Measurements from ENCODE around the gene NEDD4.
"Not testable (repeated sequence)": the region's sequence is repeated elsewhere in the genome, so short reads cannot be mapped to it uniquely, and the experiment has no call there.

NEDD4 gene

DNA sequence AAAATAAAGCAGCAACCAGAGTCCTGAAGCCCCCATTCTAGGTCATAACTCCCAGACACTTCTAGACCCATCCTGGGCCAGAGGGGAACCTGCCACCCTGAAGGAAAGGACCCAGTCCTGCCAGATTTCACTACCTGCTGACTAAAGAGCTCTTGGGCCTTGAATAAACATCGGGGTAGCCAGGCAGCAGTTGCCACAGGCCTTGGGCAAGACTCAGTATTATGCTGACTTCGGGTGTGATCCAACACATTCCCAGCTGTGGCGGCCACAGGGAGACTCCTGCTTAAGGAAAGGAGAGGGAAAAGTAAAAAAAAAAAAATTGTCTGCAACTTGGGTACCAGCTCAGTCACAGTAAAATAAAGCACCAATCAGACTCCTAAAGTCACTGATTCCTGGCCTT lies 23.8 kb downstream of the NEDD4 start:
- DNase-seq (ENCODE audit: low read depth, low spot score) = no peak
- no peaks in the 10 kb centered on the region for H3K4me1 ChIP-seq (ENCODE audit: insufficient read depth, insufficient read length)
- H3K36me3 ChIP-seq (ENCODE audit: insufficient read depth, insufficient read length, low read length) = no peaks in the 10 kb centered on the region
- TF ChIP-seq ZNF274 (IDR thresholded peaks at IDR 0.05; ENCODE audit: low read depth, low read length) (no peak), SUZ12 (IDR thresholded peaks at IDR 0.05; ENCODE audit: extremely low read depth, insufficient read depth, insufficient read length) (no peak), YY1 (IDR thresholded peaks at IDR 0.05; ENCODE audit: insufficient read depth, insufficient read length) (no peak)
- H3K27me3 ChIP-seq (ENCODE audit: insufficient read depth, insufficient read length) = no peaks in the 10 kb centered on the region
- H3K9me3 ChIP-seq (ENCODE audit: insufficient read depth, low read length) = no peaks in the 10 kb centered on the region
- no peak overlapping the region for H3K9ac ChIP-seq (ENCODE audit: insufficient read length, low read depth)
- H3K4me3 ChIP-seq (ENCODE audit: insufficient read length, low read depth) = no peak overlapping the region

DNA sequence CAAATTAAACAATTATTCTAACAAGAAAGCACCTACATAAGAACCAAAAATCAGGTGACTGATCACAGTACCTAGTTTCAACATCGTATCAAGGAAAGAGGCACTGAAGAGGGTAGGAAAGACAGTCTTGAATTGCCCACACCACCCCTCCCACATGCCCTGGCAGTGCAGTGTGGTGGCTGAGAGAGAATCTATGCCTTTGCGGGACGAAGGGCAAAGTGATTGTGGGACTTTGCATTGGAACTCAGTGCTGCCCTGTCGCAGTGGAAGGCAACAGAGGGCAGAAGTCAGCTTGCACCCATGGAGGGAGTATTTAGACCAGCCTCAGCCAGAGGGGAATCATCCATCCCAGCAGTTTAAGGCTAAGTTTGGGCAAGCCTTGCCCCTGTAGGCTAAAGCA lies 24.5 kb downstream of the NEDD4 start:
- TF ChIP-seq YY1 (IDR thresholded peaks at IDR 0.05; ENCODE audit: insufficient read depth, insufficient read length) = no peak
- TF ChIP-seq SUZ12 (IDR thresholded peaks at IDR 0.05; ENCODE audit: extremely low read depth, insufficient read depth, insufficient read length) = no peak
- TF ChIP-seq ZNF274 (IDR thresholded peaks at IDR 0.05; ENCODE audit: low read depth, low read length) = no peak
- no peak overlapping the region for H3K4me3 ChIP-seq (ENCODE audit: insufficient read length, low read depth)
- no peaks in the 10 kb centered on the region for H3K9me3 ChIP-seq (ENCODE audit: insufficient read depth, low read length)
- no peaks in the 10 kb centered on the region for H3K36me3 ChIP-seq (ENCODE audit: insufficient read depth, insufficient read length, low read length)
- H3K4me1 ChIP-seq (ENCODE audit: insufficient read depth, insufficient read length) = no peaks in the 10 kb centered on the region
- DNase-seq (ENCODE audit: low read depth, low spot score) = no peak
- H3K9ac ChIP-seq (ENCODE audit: insufficient read length, low read depth) = no peak overlapping the region
- H3K27me3 ChIP-seq (ENCODE audit: insufficient read depth, insufficient read length) = no peaks in the 10 kb centered on the region

DNA sequence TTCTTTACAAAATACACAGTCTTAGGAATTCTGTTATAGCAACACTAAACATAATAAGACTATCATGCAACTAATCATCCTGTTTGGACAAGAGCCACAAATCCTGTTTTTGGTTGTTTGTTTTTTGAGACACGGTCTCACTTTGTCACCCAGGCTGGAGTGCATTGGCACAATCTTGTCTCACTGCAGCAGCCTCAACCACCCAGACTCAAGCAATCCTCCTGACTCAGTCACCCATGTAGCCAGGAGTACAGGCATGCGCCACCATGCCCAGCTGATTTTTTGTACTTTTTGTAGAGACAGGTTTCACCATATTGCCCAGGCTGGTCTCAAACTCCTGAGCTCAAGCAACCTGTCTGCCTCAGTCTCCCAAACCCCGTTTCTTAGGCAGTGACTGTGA lies 28.3 kb downstream of the NEDD4 start:
- no peak overlapping the region for H3K4me3 ChIP-seq (ENCODE audit: insufficient read length, low read depth)
- TF ChIP-seq SUZ12 (IDR thresholded peaks at IDR 0.05; ENCODE audit: extremely low read depth, insufficient read depth, insufficient read length) (no peak), ZNF274 (IDR thresholded peaks at IDR 0.05; ENCODE audit: low read depth, low read length) (no peak), YY1 (IDR thresholded peaks at IDR 0.05; ENCODE audit: insufficient read depth, insufficient read length) (no peak)
- H3K9ac ChIP-seq (ENCODE audit: insufficient read length, low read depth) = no peak overlapping the region
- no peaks in the 10 kb centered on the region for H3K9me3 ChIP-seq (ENCODE audit: insufficient read depth, low read length)
- H3K36me3 ChIP-seq (ENCODE audit: insufficient read depth, insufficient read length, low read length) = no peaks in the 10 kb centered on the region
- no peak for DNase-seq (ENCODE audit: low read depth, low spot score)
- H3K4me1 ChIP-seq (ENCODE audit: insufficient read depth, insufficient read length) = no peaks in the 10 kb centered on the region
- H3K27me3 ChIP-seq (ENCODE audit: insufficient read depth, insufficient read length) = no peaks in the 10 kb centered on the region

DNA sequence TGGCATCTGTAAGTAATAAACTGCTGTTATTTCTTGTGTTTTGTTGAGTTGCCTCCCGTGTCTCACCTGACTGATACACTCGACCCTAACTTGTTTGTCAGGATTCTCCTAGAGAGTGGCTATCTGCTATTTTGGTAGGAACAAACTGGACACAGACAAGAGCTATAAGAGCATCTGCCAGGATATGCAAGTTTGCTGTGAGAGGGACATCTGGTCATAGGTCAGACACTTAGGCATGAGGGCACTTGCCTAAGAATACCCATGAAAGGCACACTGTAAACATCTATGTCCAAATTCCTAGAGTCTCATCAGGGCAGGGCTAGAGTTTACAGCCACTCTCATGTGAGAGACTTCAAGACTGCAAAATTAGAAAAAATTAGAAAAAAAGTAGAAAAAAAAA lies 32.5 kb downstream of the NEDD4 start:
- no peak overlapping the region for H3K4me3 ChIP-seq (ENCODE audit: insufficient read length, low read depth)
- no peaks in the 10 kb centered on the region for H3K36me3 ChIP-seq (ENCODE audit: insufficient read depth, insufficient read length, low read length)
- DNase-seq (ENCODE audit: low read depth, low spot score) = no peak
- H3K9ac ChIP-seq (ENCODE audit: insufficient read length, low read depth) = no peak overlapping the region
- H3K4me1 ChIP-seq (ENCODE audit: insufficient read depth, insufficient read length) = no peaks in the 10 kb centered on the region
- TF ChIP-seq SUZ12 (IDR thresholded peaks at IDR 0.05; ENCODE audit: extremely low read depth, insufficient read depth, insufficient read length) (no peak), YY1 (IDR thresholded peaks at IDR 0.05; ENCODE audit: insufficient read depth, insufficient read length) (no peak), ZNF274 (IDR thresholded peaks at IDR 0.05; ENCODE audit: low read depth, low read length) (no peak)
- no peaks in the 10 kb centered on the region for H3K9me3 ChIP-seq (ENCODE audit: insufficient read depth, low read length)
- no peaks in the 10 kb centered on the region for H3K27me3 ChIP-seq (ENCODE audit: insufficient read depth, insufficient read length)

DNA sequence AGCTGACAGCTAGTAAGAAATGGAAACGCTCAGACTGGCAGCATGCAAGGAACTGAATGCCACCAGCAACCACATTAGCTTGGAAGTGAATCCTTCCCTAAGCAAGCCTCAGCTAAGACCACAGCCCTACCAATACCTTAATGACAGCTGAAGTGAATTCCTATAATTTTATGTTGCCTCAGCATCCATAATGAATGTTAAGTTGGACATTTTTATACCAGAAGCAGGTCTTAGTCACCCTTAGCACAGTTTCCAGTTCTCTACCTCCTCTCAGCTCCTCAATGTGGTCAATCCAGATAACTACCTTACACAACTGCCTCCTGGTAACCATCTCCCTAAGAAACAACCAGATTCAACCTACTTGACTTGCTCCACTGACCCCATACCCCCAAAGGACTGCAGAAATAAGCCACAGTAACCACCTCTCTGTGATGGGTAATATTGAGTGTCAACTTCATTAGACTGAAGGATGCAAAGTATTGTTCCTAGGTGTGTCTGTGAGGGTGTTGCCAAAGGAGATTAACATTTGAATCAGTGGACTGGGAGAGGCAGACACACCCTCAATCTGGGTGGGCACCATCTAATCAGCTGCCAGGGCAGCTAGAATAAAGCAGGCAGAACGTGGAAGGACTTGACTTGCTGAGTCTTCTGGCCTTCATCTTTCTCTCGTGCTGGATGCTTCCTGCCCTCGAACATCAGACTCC lies 33.5 kb downstream of the NEDD4 start:
- no peak for TF ChIP-seq SUZ12 (IDR thresholded peaks at IDR 0.05; ENCODE audit: extremely low read depth, insufficient read depth, insufficient read length)
- TF ChIP-seq YY1 (IDR thresholded peaks at IDR 0.05; ENCODE audit: insufficient read depth, insufficient read length) = no peak
- TF ChIP-seq ZNF274 (IDR thresholded peaks at IDR 0.05; ENCODE audit: low read depth, low read length) = no peak
- no peaks in the 10 kb centered on the region for H3K4me1 ChIP-seq (ENCODE audit: insufficient read depth, insufficient read length)
- no peaks in the 10 kb centered on the region for H3K36me3 ChIP-seq (ENCODE audit: insufficient read depth, insufficient read length, low read length)
- DNase-seq (ENCODE audit: low read depth, low spot score) = no peak
- H3K4me3 ChIP-seq (ENCODE audit: insufficient read length, low read depth) = no peak overlapping the region
- H3K9me3 ChIP-seq (ENCODE audit: insufficient read depth, low read length) = no peaks in the 10 kb centered on the region
- H3K9ac ChIP-seq (ENCODE audit: insufficient read length, low read depth) = no peak overlapping the region
- no peaks in the 10 kb centered on the region for H3K27me3 ChIP-seq (ENCODE audit: insufficient read depth, insufficient read length)

DNA sequence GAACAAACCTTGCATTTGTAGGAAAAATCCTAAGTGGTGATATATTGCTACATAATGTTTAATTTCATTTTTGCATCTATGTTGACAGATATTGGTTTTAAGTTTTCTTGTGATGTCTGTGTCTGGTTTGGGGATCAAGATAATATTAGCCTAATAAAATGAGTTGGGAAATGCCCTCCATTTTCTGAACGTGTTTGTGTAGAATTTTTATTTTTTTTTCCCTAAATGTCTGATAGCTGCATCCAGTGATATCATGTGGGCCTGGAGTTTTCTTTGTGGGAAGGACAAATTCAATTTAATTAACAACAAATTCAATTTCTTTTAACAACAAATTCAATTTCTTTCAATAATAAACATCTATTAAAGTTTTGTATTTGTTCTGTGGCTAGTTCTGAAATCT lies 35.1 kb downstream of the NEDD4 start:
- Histone ChIP-seq H3K4me3 (ENCODE audit: insufficient read length, low read depth) (no peak overlapping the region), H3K9ac (ENCODE audit: insufficient read length, low read depth) (no peak overlapping the region), H3K9me3 (ENCODE audit: insufficient read depth, low read length) (no peaks in the 10 kb centered on the region), H3K4me1 (ENCODE audit: insufficient read depth, insufficient read length) (no peaks in the 10 kb centered on the region), H3K36me3 (ENCODE audit: insufficient read depth, insufficient read length, low read length) (no peaks in the 10 kb centered on the region), H3K27me3 (ENCODE audit: insufficient read depth, insufficient read length) (no peaks in the 10 kb centered on the region)
- TF ChIP-seq YY1 (IDR thresholded peaks at IDR 0.05; ENCODE audit: insufficient read depth, insufficient read length) (no peak), SUZ12 (IDR thresholded peaks at IDR 0.05; ENCODE audit: extremely low read depth, insufficient read depth, insufficient read length) (no peak), ZNF274 (IDR thresholded peaks at IDR 0.05; ENCODE audit: low read depth, low read length) (no peak)
- no peak for DNase-seq (ENCODE audit: low read depth, low spot score)

DNA sequence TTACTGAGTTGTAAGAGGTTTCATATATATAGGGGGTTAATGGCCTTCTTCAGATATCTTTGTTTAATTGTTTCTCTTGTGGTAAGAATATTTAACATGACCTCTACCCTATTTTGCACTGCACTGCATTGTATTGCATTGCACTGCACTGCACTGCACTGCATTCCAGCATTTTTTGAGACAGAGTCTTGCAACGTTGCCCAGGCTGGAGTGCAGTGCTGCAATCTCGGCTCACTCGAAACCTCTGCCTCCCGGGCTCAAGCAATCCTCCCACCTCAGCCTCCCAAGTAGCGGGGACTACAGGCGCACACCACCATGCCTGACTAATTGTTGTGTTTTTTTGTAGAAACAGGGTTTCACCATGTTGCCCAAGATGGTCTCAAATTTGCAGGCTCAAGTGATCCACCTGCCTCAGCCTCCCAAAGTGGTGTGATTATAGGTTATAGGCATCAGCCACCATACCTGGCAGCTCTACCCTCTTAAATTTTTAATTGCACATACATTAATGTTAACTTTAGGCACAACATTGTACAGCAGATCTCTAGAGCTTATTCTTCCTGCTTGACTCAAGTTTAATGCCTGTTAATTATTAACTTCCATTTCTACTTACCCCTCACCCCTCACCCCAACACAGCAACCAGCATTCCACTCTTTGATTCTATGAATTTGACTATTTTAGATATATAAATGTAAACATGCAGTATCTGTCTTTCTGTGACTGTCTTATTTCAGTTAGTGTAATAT lies 38.4 kb downstream of the NEDD4 start:
- Histone ChIP-seq H3K9me3 (ENCODE audit: insufficient read depth, low read length) (no peaks in the 10 kb centered on the region), H3K4me1 (ENCODE audit: insufficient read depth, insufficient read length) (no peaks in the 10 kb centered on the region), H3K4me3 (ENCODE audit: insufficient read length, low read depth) (no peak overlapping the region), H3K27me3 (ENCODE audit: insufficient read depth, insufficient read length) (no peaks in the 10 kb centered on the region), H3K36me3 (ENCODE audit: insufficient read depth, insufficient read length, low read length) (no peaks in the 10 kb centered on the region), H3K9ac (ENCODE audit: insufficient read length, low read depth) (no peak overlapping the region)
- DNase-seq (ENCODE audit: low read depth, low spot score) = no peak
- TF ChIP-seq ZNF274 (IDR thresholded peaks at IDR 0.05; ENCODE audit: low read depth, low read length) (no peak), YY1 (IDR thresholded peaks at IDR 0.05; ENCODE audit: insufficient read depth, insufficient read length) (no peak), SUZ12 (IDR thresholded peaks at IDR 0.05; ENCODE audit: extremely low read depth, insufficient read depth, insufficient read length) (no peak)

DNA sequence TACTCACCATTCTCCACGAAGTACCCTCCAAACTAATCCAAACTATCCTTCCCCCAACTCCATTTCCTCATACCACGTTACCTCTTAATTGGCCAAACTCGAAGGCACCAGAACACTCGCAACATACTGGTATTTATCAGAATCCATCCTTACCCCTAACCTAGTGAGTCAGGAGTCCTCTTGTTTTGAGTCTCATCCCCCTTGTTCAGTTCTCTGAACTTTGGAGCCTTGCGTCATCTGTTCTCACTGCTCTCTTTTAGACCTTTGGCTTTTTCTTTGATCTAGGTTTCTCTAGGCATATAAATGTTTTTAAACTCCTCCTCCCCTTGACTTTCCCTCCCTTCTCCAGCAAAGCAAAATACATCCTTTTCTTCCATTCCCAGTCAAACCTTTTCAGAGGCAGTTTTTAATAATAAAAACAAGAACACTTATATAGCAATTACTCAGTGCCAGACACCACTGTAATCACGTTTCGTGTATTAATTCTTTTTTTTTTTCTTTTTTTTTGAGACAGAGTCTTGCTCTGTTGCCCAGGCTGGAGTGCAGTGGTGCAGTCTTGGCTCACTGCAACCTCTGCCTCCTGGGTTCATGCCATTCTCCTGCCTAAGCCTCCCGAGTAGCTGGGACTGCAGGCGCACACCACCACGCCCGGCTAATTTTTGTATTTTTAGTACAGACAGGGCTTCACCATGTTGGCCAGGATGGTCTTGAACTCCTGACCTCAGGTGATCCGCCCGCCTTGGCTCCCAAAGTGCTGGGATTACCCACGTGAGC lies 40.7 kb downstream of the NEDD4 start:
- H3K4me3 ChIP-seq (ENCODE audit: insufficient read length, low read depth); DNase-seq (ENCODE audit: low read depth, low spot score); H3K9me3 ChIP-seq (ENCODE audit: insufficient read depth, low read length); H3K9ac ChIP-seq (ENCODE audit: insufficient read length, low read depth); H3K27me3 ChIP-seq (ENCODE audit: insufficient read depth, insufficient read length); H3K4me1 ChIP-seq (ENCODE audit: insufficient read depth, insufficient read length); H3K36me3 ChIP-seq (ENCODE audit: insufficient read depth, insufficient read length, low read length): not testable (repeated sequence)

DNA sequence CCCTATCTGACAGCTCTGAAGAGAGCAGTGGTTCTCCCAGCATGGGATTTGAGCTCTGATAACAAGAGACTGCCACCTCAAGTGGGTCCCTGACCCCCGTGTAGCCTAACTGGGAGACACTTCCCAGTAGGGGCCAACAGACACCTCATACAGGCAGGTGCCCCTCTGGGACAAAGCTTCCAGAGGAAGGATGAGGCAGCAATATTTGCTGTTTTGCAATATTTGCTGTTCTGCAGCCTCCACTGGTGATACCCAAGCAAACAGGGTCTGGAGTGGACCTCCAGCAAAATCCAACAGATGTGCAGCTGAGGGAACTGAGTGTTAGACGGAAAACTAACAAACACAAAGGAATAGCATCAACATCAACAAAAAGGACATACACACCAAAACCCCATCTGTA lies 48.8 kb downstream of the NEDD4 start:
- not testable (repeated sequence) for H3K4me1 ChIP-seq (ENCODE audit: insufficient read depth, insufficient read length); H3K36me3 ChIP-seq (ENCODE audit: insufficient read depth, insufficient read length, low read length); H3K9me3 ChIP-seq (ENCODE audit: insufficient read depth, low read length); DNase-seq (ENCODE audit: low read depth, low spot score); H3K9ac ChIP-seq (ENCODE audit: insufficient read length, low read depth); H3K4me3 ChIP-seq (ENCODE audit: insufficient read length, low read depth); H3K27me3 ChIP-seq (ENCODE audit: insufficient read depth, insufficient read length)
